Lower leg skin (tissue), 4 donors: ENCODE measurements around the gene MYO1B. TPM values are rescaled to one million over a fixed set of nuclear protein-coding genes. Genes with fewer than 3 reads are reported as not detected.

ENCODE experiments used
- DNase-seq, 2 donors: peaks; one replicate each; pipeline ENCODE4 v3.0.0-alpha.2; 2019; ENCODE audit warnings: low spot score in 2 of 2
- H3K4me3 ChIP-seq: fragments of 200-600 bp; sonication (generic); 2 replicates; pipeline ENCODE4 v1.5.1; 2017; ENCODE audit warnings: mild to moderate bottlenecking, low read depth; ENCODE audit not compliant: poor library complexity, severe bottlenecking
- CTCF ChIP-seq, 3 donors: fragments of 450-650 bp; IDR thresholded peaks; one replicate each; pipeline ENCODE4 v1.5.1; 2016; ENCODE audit warnings: antibody characterized with exemption in 3 of 3, mild to moderate bottlenecking in 3 of 3, moderate library complexity in 2 of 3
- POLR2A ChIP-seq, 2 donors: fragments of 450-650 bp; IDR thresholded peaks; one replicate each; pipeline ENCODE4 v1.6.1; 2016 to 2017; ENCODE audit warnings: antibody characterized with exemption in 2 of 2, mild to moderate bottlenecking in 1 of 2, moderate library complexity in 1 of 2
- WGBS, 2 donors: methylation state at CpG; one replicate each; pipeline ENCODE4 v1.1.5; 2018; 5-methylcytosine and 5-hydroxymethylcytosine counted together
- intact Hi-C: fragments of 100-400 bp; cut with DNase I; formaldehyde crosslinking; loops from one replicate; pipeline ENCODE4 v1.15.0; 2023; ENCODE audit warnings: low total_unique reads
- total RNA-seq, 4 donors: library from RNA; depleted of rRNA; stranded (reverse); fragments of >200 nt; gene quantifications; one replicate each; pipeline ENCODE4 v1.1.0, GENCODE V29; 2016

The MYO1B gene
- total RNA-seq, 4 donors from 2014 or later, result 24.6 to 53.0 (median 36.9) TPM

DNA sequence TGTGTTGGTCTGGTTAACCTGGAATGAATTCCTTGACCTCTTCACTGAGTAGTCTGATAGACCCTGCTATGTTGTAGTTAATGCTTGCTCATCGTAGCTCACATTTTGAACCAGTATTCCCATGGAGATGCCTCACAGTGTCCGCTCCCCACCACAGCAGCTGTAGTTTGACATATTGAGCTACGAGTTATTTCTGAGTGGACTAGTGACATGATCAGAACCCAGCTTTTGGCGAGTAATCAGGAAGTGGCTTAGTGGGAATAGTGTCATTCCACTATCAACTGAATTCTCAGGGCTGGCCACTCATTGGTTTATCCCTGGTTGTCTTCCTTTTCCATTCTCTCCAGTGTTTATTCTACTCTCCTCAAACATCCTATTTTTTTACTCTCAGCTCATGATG, 102.7 kb downstream of the MYO1B start:
- intact Hi-C loops, result no loop called here
- no peak for TF ChIP-seq CTCF (IDR thresholded peaks at IDR 0.05)
- TF ChIP-seq POLR2A (IDR thresholded peaks at IDR 0.05), result no peak
- no peak for DNase-seq
- WGBS, 2 donors, result 91 to 96% methylated on average over 4 of the region's 4 CpGs
- no peak overlapping the region for H3K4me3 ChIP-seq

- no peak for DNase-seq
- intact Hi-C loops, result no loop called here
- 60 to 77% methylated on average over 2 of the region's 2 CpGs for WGBS, 2 donors
- TF ChIP-seq CTCF (IDR thresholded peaks at IDR 0.05), result no peak
- no peak for TF ChIP-seq POLR2A (IDR thresholded peaks at IDR 0.05)
- H3K4me3 ChIP-seq, result no peak overlapping the region
Measured at GRCh38 chr2:191349990-191350389, 104.8 kb downstream of the MYO1B start.

DNA sequence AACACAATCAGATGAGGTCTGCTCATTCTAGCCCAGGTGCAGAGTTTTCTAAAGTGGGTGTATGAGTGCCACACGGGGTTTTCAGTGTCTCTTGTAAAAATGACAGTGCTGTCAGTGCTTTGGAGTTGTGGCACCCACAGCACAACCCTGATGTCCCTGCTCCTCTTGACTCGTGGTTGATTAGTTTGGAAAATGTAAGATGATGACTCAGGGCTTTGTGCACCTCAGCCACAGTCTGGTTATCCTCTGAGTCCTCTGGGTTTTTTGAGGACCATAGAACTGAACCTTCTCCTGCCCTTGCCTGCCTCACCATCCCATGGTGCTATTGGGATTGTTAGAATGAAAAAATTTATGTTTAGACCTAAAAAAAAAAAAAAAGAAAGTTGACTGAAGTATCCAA, 105.6 kb downstream of the MYO1B start:
- 41 to 50% methylated on average over 2 of the region's 2 CpGs for WGBS, 2 donors
- intact Hi-C loops, result no loop called here
- TF ChIP-seq CTCF (IDR thresholded peaks at IDR 0.05) (no peak), POLR2A (IDR thresholded peaks at IDR 0.05) (no peak)
- no peak for DNase-seq
- no peak overlapping the region for H3K4me3 ChIP-seq

GRCh38 chr2:191351298-191351697, 106.1 kb downstream of the MYO1B start:
- H3K4me3 ChIP-seq, result no peak overlapping the region
- intact Hi-C loops, result no loop called here
- 89 to 94% methylated on average over 3 of the region's 3 CpGs for WGBS, 2 donors
- no peak for DNase-seq
- TF ChIP-seq POLR2A (IDR thresholded peaks at IDR 0.05), result no peak
- TF ChIP-seq CTCF (IDR thresholded peaks at IDR 0.05), result no peak

DNA sequence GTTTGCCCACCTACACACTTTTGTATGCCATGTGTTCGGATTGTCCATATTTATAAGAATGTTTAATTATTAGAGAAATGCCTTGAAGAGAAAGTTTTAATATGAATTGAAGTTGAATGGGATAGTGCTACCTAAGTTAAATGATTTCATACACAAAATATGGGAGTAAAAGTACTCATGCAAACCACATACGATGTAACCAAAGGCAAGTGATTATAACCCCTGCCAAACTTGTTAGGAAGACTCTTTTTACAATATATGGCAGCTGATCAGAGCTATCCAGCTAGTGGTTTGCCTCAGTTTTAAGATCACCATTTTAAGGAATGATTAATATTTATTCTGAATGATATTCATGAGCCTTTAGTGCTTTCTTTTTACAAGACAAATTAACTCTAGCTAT, 106.7 kb downstream of the MYO1B start:
- H3K4me3 ChIP-seq, result no peak overlapping the region
- 72 to 76% methylated on average over 2 of the region's 2 CpGs for WGBS, 2 donors
- no peak for DNase-seq
- intact Hi-C loops, result no loop called here
- no peak for TF ChIP-seq POLR2A (IDR thresholded peaks at IDR 0.05)
- TF ChIP-seq CTCF (IDR thresholded peaks at IDR 0.05), result no peak

DNA sequence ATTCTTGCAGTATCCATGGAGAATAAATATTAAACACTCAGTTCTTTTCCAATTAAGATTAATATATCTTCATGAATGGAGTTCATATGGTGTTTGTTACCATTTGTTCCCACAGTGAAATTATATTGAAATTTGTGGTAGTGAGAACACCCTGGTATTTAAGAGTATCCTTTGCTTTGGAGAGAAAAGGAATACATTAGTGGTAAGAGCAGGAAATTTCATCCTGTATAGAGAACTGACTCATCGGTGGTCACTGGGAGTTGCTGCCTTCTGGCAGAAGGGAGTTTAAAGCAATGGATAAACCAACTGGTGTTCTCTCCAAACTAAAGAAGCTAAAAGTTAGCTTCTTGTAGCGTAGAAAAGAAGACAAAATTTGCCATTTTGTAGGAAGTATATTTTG, 107.3 kb downstream of the MYO1B start:
- intact Hi-C loops, result no loop called here
- no peak for DNase-seq
- 70 to 74% methylated on average over 2 of the region's 2 CpGs for WGBS, 2 donors
- no peak for TF ChIP-seq POLR2A (IDR thresholded peaks at IDR 0.05)
- no peak for TF ChIP-seq CTCF (IDR thresholded peaks at IDR 0.05)
- no peak overlapping the region for H3K4me3 ChIP-seq
